Embryonic facial prominence (tissue), 1 donor: Measurements from ENCODE around the gene PTPRE.

Experiments used
- DNase-seq: peaks from one replicate; pipeline ENCODE4 v3.0.0-alpha.2; 2016; ENCODE audit errors: extremely low spot score

The PTPRE gene

DNA sequence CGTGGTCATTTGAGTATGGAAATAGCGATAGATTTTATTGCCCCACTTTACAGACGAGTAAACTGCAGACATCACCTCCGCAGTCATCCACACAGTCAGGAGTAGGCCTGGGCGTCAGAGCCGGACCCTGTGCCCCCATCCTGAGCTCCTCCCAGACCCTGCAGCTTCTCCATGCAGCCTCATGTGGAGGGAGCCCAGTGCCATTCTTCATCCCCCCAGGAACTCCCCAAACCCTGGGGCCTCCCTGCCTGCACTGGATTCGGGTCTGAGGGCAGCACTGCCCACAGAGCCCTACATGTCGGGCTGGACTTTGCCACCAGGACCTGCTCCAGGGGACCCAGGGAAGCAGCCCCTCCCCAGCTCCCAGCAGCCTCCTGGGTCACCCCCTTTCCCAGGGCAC, 118.5 kb downstream of the PTPRE start:
- DNase-seq, result no peak

DNA sequence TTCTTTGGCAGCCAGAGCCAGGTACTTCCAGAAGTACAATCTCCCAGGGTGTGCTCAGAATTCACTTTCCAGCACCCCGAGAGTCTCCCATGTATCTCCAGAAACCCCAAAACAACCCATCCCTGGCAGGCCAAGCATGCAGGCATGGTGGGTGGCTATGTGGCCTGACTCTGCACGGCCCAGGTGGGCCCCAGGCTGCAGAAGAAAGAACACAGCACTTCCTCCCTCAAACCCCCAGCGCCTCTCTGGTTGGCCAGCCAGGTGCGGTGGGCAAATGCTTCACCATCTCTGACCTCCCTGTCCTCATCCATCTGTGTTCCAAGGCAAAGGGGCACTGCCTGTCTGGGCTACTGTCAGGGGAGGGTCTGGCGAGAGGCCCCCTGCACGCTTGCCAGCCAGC, 119.0 kb downstream of the PTPRE start:
- no peak for DNase-seq

DNA sequence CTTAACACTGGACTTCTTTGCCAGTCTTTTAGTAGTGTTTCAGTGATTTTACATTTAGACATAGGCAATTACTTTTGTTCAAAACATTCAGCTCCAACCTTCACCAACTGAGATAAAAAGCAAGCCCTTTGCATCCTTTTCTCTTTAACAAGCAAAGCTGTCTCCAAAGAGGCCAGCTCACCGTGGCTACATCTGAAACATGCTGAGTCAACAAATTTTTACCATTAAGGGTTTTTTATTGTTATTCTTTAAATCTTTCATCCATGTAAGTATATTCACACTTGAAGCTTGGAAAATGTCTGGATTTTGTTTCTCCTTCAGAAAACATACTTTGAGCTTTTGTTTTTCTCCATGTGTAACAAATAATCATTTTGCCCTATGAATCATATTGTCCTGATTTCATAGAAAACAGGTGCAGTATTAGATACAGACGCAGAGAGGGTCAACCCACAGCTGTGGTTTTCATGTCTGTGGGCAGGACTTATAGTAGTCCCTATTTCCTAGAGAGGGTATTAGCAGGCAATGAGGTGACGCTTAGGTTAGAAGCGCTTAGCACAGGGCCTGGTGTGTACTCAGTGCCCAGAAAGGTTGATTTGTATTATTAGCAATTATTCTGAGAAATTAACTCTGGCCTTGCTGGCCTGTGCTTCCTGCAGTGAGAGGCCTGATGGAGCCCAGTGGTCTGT, 119.9 kb downstream of the PTPRE start:
- no peak for DNase-seq

DNA sequence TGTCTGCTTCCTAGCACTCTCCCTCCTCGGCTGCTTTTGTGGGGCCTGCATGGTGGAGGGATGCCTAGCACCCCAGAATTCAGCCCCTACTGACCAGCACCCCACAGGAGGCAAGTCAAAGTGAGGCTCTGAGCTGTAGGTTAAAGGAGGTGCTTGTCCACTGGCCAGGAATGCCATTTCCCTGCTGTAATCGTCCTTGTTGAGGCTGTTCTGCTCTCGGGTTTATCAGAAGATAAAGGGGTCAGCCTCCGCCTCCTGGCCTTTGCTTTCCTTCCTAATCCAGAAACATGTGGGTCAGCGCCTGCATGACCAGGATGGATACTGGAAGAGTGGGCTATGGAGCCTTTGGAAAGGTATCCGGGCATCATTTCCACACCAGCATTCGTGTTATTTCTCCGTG, 120.4 kb downstream of the PTPRE start:
- no peak for DNase-seq

DNA sequence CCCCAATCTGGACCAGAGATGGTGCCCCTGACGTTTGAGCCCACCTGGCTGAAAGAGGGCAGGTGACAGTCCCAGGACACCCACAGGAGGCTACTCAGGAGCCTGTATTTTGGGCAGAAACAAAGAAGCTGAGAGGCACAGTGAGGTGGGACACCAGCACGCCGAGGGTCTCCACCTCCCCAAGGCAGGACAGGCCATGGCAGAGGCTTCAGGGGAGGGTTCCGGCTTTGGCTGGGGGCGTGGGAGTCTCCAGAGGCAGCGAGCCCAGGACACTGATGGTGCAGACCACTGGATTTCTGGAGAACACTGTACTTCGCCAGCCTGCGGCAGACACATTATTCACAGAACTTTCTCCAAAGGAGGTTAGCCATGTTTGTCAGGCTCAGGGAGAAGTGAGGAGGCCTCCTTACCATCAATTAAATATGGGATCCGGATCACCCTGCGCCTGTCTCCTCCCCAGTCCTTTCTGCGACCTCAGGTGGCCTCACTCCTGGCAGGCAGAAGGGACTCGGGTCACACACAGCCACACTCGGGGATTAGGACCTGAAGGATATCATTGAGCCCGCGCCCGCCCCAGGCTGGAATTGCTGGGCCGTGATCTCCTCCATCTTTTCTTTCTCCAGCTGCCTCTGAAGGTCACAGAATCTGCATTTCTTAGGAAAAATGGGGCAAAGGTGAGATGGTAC, 121.1 kb downstream of the PTPRE start:
- no peak for DNase-seq

DNA sequence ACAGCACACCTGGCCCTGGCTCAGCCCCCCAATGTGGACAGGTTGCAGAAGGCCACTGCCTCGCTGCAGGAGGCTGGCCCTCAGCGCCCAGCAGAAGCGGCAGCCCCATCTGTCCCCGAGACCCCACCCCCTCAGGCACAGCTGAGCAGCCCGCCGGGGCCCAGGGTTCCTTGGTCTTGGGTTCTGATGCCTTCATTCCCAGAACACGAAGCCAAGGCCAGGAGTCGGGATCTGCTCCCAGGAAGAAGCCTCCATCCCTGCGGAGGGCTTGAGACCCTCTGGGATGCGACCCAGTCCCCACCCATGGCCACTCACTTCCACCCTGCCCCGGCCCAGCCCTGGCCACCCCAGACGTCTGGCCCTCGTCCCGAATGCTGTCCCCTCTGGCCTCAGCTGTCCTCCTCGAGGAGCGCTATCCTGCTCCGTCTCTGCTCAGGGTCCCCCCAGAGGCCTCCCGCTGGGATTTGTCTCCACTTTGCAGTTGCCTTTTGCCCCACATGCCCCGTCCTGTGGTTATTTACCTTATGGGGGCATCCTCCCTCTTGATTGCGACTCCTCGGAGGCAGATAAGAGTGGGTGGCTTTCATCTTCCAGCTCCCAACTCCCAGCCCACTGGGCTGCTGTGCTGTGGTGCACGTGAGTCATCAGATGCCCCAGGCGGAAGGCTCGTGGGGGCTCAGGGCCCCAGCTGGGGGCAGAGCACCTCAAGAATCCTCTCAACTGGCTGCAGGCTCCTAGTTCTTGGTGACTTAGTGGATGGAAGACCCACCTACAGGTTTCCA, 121.8 kb downstream of the PTPRE start:
- DNase-seq, result no peak

DNA sequence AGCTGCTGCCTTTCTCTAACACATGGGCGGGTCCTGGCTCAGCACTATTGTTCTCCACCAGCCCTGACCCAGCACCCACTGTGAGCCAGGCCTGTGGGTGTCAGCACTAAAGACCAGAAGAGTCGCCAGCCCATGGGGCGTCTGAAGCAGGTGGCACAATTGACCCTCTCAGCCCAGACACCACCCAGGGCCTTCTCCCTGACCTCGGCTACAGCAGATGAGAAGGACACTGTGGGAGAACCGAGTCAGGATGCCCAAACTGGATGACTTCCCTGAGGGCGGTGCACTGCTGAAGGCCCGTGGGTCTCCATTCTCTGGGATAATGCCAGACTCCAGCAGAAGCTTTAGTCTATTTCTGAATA, 122.4 kb downstream of the PTPRE start:
- no peak for DNase-seq

DNA sequence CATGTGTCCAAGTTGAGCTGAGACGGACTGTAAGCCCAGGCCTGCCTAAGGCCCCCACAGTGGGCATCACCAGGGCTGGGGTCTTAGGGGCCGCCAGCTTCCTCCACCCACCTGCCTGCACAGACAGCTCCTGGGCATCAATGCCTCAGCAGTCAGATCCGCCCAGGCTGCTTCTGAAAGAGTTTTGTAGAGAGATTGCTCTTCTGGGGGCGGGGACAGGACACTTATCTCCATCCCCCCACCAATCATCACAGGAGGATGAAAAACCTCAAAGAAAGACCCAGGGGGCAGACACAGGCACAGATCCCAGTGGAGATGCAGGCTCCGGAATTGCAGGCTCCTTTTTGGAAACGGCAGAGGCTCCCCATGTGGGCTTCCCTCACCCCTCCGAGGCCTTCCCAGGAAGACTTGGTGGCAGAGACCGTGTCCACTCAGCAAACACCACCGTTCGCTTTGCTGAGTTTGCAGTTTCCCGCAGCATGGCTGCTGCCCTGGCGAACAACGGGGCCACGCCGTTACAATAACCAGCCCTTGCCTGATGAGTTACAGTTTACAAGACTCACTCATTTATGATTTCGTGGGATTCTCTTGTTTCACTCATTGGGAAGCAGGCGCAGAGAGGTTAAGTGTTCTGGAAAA, 122.9 kb downstream of the PTPRE start:
- DNase-seq, result no peak

DNA sequence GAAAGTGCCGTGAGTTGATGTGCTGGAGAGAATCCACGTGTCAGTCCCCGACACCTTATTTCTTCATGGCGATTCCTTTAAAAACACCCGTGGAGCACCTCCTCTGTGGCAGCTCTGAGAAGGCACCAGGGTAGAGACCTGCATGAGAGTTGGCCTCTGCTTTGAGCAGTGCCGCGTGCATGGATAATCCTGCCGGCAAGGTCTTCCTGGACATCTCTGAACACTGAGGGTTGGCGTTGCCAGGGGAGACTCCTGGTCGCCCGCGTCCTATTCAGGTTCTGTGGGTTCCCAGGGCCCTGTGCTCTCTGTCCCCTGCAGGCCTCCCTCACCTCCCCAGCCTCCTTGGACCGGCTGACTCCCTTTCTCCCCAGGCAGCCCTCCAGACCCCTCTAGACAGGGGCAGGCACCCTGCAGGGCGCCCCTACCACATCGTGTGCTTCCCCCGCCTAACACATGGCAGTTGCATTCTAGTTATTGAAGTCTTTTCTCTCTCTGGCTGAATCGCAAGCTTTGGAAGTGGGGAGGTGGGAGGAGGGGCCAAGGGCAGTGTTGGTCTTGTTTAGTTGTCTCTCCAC, 123.7 kb downstream of the PTPRE start:
- no peak for DNase-seq

DNA sequence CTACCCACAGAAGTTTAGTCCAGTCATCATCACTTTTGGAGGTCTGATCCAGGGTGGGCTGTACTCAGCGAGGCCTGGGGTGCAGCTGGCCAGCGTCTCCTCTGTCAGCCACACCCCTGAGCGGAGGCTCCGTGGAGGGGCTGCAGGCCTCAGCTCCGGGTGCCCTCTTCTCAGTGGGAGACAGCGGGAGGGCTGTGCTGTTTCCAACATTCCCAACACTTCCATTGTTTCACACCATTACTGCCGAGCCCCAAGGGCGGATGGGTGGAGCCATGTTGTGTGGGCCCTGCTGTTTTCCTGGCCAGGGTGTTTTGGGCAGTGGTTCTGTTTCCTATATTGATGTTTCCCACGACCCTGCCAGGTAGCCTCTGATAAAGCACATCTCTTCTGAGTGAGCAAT, 124.3 kb downstream of the PTPRE start:
- DNase-seq, result no peak

DNA sequence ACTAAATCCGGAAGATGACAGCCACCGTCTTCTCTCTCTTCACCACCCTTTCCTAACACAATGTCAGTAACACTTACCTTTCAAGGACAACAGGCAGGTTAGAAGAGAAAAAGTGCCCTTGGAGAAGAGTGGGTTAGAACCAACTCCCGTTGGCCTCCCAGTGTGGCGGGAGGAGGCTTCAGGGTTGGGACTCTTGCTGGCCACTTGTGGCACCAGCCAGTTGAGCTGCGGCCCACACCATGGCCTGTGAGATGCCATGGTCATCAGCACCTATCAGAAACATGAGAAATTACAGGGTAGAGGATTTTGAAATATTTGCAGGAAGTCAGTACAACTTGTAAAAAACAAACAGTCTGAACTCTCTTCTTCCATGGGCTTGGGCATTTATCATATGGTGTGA, 125.6 kb downstream of the PTPRE start:
- no peak for DNase-seq

DNA sequence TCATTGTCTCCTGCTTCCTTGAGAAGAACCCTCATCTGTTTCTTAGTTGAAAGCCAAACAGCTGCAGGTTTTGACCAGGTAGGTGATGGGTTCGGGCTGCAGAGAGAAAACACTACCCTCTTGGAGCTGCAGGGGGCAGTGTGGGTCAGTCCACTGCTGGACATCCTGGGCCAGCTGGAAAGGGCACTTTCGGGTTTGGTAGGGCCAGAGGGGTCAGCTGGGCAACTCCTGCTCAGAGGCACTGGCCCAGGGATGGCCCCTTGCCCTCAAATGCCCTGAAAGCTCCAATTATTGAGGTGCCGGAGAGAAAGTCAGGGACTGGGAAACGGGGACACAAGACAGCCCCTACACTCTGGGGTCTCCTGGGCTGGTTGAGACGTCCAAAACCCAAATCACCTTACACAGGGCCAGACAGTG, 128.7 kb downstream of the PTPRE start:
- no peak for DNase-seq

DNA sequence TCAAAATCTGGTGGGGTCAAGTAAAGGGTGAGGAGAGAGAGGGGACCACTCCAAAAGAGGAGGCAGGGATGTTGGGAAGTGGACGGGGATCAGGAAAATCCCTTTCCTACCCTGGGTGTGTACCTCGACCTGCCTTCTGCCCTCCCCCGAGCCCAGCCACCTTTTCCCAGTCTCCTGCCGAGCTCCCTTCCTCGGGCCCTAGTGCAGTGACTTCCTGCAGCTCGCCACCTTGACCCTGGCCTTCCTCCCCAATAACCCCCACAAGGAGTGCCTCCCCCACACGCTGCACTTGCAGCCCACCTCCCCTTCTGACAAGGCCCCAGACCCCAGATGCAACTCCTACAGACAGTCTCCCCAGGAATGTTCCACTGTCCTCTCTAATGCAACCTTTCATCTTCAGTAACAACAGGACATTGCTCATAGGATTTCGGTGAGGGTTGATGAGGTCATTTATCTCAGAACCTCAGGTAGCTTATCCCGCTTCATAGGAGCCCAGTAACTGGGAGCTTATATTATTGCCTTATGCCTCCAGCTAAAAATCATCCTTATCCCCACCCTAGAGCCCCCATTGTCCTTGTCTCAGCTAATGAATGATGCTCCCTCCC, 129.2 kb downstream of the PTPRE start:
- no peak for DNase-seq

DNA sequence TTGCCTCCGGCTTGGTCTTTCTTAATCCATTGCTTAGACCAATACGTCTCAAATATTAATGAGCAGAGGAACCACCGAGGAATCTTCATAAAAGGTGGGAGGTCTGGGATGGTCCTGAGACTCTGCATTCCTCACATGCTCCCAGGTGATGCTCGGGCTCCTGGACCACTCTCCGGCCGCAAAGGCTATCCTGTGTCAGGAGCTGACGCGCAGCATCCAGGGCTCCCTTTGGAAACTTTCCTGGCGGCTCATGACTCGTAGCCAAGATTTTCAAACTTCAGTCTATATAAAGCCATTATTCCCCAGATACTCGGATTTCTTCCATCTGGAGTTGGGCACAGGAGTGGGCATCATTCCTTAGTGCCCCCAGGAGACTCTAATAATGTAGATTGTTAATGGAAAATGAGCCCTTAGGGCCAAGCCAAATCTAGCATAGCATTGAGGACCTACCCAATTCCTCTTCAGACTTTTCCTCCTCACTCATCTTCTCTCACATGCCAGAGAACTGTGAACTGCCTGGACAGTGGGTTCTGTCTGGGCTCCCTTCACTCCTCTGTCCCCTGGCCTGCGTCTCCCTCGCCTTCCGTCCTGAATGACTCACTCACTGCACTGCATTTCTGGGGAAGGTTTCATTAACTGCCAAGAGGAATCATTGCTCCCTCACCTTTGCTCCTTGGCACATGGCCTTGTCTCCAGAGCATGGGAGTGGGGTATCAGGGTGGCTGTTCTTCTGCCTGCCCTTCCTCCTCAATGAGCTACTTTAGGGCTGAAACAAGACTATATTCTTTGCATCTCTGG, 130.0 kb downstream of the PTPRE start:
- DNase-seq, result no peak

DNA sequence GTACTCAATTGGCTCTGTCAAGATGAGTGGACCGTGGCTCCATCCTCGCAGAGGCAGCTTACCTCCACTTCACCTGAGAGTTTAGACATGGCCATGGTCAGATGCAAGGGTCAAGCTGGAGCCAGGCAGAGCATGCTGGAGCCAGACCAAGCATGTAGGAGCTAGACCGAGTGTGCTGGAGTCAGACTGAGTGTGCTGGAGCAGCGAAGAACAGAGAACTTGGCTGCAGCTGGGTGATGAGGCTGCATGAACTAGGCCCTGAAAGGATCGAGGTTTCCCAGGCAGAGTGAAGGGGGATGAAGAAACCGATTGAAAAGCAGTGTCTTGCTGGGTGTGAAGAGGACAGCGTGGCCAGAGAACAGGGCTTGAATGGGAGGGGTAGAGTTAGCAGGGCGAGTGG, 133.2 kb downstream of the PTPRE start:
- no peak for DNase-seq

DNA sequence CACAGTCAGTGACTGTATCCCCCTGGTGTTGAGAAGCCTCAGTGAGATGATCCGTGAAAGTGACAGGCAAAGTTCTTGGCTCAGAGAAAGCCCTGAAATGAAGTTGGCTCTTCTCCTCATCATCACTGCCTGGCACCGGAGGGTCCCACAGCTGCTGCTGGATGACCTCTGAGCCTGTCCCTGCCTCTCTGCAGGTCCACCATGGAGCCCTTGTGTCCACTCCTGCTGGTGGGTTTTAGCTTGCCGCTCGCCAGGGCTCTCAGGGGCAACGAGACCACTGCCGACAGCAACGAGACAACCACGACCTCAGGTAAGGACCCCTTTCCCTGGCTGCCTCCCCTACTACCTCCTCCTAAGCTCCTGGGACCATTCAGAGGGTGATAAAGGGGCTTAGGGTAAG, 133.8 kb downstream of the PTPRE start:
- no peak for DNase-seq

DNA sequence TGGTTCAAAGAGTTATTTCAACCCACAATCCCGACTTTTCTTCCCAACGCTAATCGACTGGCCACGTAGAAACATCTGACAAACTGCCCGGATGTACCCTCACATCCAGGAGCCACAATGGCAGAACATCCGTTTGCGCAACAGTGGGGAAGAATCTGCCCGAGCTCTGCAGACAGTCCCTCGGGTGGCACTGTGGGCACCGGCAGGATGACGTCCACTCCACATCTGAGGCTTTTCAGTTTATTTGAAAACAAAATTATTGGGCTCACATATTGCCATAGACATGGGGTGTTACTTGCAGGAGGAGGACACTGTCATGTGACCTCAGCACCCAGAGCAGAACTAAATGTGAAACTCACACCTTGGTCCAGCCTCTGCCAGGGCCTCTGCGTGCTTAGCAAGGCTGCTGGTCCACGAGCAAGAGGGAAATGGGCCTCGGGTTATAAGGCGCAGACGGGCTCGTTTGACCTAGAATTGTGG, 135.3 kb downstream of the PTPRE start:
- no peak for DNase-seq

DNA sequence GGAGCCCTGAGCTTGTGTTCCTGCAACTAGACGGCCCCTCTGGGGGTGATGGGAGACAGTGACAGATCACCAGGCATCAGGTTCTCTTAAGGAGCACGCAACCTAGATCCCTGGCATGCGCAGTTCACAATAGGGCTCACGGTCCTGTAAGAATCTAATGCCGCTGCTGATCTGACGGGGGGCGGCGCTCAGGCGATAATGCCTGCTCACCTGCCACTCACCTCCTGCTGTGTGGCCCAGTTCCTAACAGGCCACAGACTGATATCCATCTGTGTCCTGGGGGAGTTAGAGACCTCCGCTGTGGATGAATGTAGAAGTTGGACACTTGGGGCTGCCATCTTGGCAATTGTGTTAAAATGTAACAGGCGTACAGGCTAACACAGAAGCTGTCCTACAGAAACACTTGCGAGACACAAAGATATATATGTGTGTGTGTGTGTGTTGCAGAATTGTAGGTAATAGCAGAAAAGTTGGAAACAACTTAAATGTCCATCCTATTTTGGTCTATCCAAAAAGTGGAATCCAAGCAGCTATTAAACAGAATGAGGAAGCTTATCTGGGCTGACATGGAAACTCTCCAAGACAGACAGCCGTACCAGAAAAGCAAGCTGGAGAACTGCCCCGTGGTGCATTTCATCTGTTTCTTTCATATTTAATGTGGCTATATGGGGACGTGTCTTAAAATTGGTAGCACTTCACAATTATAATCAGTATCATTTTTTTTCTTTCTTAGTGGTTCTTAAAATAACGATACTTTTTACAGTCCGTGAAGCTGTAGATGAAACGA, 136.5 kb downstream of the PTPRE start:
- DNase-seq, result no peak

DNA sequence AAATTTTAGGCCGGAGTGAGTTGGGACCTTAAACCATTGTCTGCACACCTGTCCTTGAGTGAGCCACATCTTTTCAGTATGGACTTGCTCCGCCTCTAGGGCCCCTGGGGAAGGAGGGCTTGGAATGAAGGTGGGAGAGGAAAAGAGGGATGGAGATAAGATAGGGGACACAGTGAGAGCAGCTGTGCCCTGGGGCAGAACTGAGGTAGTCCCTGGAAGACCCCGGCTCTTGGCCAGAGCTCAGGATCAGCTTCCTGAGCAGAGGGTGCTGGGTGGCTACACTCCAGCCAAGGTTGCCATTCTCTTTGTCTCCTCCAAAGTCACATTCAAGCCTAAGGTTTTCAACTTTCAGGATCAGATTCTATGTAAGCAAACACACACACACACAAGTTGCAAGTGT, 137.3 kb downstream of the PTPRE start:
- no peak for DNase-seq
